Measurements from ENCODE around the gene C4A. TPM values are rescaled to one million over a fixed set of nuclear protein-coding genes. Genes with fewer than 3 reads are reported as not detected.

C4A gene
- total RNA-seq, 1 experiment from 2014 or later, result 4.3 TPM

DNA sequence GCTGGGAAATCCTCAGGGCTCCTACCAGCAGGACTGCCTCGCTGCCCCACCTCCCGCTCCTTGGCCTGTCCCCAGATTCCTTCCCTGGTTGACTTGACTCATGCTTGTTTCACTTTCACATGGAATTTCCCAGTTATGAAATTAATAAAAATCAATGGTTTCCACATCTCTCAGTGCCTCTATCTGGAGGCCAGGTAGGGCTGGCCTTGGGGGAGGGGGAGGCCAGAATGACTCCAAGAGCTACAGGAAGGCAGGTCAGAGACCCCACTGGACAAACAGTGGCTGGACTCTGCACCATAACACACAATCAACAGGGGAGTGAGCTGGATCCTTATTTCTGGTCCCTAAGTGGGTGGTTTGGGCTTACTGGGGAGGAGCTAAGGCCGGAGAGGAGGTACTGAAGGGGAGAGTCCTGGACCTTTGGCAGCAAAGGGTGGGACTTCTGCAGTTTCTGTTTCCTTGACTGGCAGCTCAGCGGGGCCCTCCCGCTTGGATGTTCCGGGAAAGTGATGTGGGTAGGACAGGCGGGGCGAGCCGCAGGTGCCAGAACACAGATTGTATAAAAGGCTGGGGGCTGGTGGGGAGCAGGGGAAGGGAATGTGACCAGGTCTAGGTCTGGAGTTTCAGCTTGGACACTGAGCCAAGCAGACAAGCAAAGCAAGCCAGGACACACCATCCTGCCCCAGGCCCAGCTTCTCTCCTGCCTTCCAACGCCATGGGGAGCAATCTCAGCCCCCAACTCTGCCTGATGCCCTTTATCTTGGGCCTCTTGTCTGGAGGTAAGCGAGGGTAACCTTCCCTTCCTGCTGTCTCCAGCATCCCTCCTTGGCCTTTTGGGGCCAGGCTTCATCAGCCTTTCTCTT lies 36.1 kb upstream of the C4A start, which contains the start of gene CFB:
CFB (plus strand) TSS at position 589 of the 863 bp plus-strand sequence; CDS start at position 716, 127 bp downstream.
- Histone ChIP-seq H2BK20ac (ENCODE audit: low read depth, low read length, poor library complexity, severe bottlenecking) (no peak within 1 kb of the TSS), H3K56ac (ENCODE audit: insufficient read length, low read depth, low read length) (no peak within 1 kb of the TSS), H3K18ac (ENCODE audit: insufficient read length, low read depth, low read length) (no peak within 1 kb of the TSS), H3T11ph (ENCODE audit: low read length) (no peak within 1 kb of the TSS), H3K4me2 (ENCODE audit: insufficient read depth, insufficient read length, low read length) (no peak within 1 kb of the TSS), H2BK5ac (ENCODE audit: insufficient read length, low read length) (no peak within 1 kb of the TSS), H2AK5ac (ENCODE audit: insufficient read length, low read length) (no peak within 1 kb of the TSS), H3K4ac (ENCODE audit: low read depth, low read length) (no peak within 1 kb of the TSS), H4K20me1 (ENCODE audit: control insufficient read depth, insufficient read depth, insufficient read length) (peaks cover 2% of the 10 kb centered on the region), H3K23ac (ENCODE audit: insufficient read length, low read depth, low read length) (no peak within 1 kb of the TSS), H4K5ac (ENCODE audit: insufficient read length, low read depth, low read length) (no peak within 1 kb of the TSS), H3K14ac (ENCODE audit: insufficient read depth, low read length) (no peak within 1 kb of the TSS), H3K23me2 (ENCODE audit: insufficient read length, low read depth, low read length, poor library complexity, severe bottlenecking) (no peaks in the 10 kb centered on the region), H2BK12ac (ENCODE audit: insufficient read length, low read depth, low read length) (no peak within 1 kb of the TSS), H3K27me3 (ENCODE audit: insufficient read depth, low read length) (no peaks in the 10 kb centered on the region), H3K27ac (ENCODE audit: insufficient read length, low read depth, low read length) (no peak within 1 kb of the TSS), H2BK15ac (ENCODE audit: low read depth, low read length) (no peak within 1 kb of the TSS), H2BK120ac (ENCODE audit: low read depth, low read length, poor library complexity, severe bottlenecking) (no peak within 1 kb of the TSS), H2AFZ (ENCODE audit: low read length) (no peak within 1 kb of the TSS), H4K8ac (replicated peaks; ENCODE audit: insufficient read length, low read depth, low read length) (no peak within 1 kb of the TSS), H3K79me1 (ENCODE audit: insufficient read depth, low read depth, low read length, poor library complexity, severe bottlenecking) (no peaks in the 10 kb centered on the region), H4K91ac (ENCODE audit: insufficient read length, low read depth, low read length) (no peak within 1 kb of the TSS), H3K4me1 (ENCODE audit: insufficient read depth, low read length) (no peaks in the 10 kb centered on the region), H3K9me3 (ENCODE audit: control insufficient read depth, low read depth, low read length) (no peaks in the 10 kb centered on the region), H3K9ac (ENCODE audit: extremely low read depth, insufficient read length, low read length) (no peak within 1 kb of the TSS), H3K79me2 (ENCODE audit: insufficient read depth, low read length) (no peaks in the 10 kb centered on the region)
- TF ChIP-seq, protein P1, sequence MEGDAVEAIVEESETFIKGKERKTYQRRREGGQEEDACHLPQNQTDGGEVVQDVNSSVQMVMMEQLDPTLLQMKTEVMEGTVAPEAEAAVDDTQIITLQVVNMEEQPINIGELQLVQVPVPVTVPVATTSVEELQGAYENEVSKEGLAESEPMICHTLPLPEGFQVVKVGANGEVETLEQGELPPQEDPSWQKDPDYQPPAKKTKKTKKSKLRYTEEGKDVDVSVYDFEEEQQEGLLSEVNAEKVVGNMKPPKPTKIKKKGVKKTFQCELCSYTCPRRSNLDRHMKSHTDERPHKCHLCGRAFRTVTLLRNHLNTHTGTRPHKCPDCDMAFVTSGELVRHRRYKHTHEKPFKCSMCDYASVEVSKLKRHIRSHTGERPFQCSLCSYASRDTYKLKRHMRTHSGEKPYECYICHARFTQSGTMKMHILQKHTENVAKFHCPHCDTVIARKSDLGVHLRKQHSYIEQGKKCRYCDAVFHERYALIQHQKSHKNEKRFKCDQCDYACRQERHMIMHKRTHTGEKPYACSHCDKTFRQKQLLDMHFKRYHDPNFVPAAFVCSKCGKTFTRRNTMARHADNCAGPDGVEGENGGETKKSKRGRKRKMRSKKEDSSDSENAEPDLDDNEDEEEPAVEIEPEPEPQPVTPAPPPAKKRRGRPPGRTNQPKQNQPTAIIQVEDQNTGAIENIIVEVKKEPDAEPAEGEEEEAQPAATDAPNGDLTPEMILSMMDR (conservative IDR thresholded peaks at IDR 0.05), result no peak
- Mint-ChIP-seq H3K4me1 (peaks cover 5 to 9% of the 10 kb centered on the region in 2 experiments; a peak in 3 of 4 replicates), H3K36me3 (ENCODE audit: insufficient read depth in 1 of 3, low read depth in 3 of 3) (peaks cover 0 to 5% (median 1%) of the 10 kb centered on the region in 3 experiments; a peak in 5 of 7 replicates), H3K27ac (peak within 1 kb of the TSS in 2 of 3 experiments; percentile 15 to 87; a peak in 4 of 7 replicates), H3K4me3 (no peak within 1 kb of the TSS), H3K9me3 (no peaks in the 10 kb centered on the region), H3K27me3 (ENCODE audit: low read depth) (peaks cover 57% of the 10 kb centered on the region)
- peak; percentile 66 for DNase-seq
- WGBS (ENCODE audit: extremely low coverage, insufficient read length, low lambda C conversion rate), result no CpG with 5 or more reads among the region's 11 CpGs

All from H9 (cell line).